ENCODE measurements around the gene SRCAP.
"Not testable (repeated sequence)": the region's sequence is repeated elsewhere in the genome, so short reads cannot be mapped to it uniquely, and the experiment has no call there.

SRCAP gene

DNA sequence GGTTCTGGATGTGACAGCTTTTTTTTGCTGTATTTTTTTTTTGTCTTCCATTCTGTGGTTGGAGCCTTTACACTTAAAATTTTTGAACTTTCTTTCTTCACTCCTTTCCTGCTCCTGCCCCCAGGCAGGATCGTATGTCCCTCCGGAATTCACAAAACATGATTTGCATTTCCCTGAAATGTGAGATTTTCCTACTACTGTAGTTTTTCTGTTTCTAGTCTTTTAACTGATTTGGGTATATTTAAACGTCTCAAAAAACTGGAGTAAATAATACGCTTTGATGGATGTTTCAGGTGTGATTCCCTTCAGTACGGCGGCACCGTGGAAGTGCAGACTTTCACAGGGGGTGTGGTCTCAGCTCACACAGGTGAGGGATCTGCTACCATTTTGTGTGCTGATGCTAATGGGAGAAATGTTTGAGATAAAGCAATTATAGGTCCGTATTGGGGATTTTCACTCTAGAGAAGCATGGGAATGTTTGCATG lies 686 bp downstream of the SRCAP start:
- DNase-seq: no peak

DNA sequence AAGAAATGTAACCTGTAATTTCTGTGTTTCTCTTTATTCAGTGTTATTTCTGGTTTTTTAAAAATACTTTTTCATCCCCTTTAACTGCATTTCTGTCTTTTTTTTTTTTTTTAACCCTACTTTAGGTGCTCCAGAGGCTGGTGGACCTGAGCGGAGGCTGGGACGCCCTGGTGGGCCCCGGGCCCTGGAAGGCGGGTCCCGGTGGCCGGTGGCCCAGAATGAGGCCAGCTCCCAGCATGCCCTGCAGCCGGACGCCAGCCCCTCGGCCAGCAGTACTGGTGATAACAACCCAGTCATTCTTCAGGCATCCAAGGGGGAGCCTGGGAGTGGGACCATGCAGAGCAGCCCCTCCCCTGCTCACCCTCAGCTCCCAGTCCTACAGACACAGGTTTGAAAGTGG lies 1.5 kb downstream of the SRCAP start:
- no peak for DNase-seq

DNA sequence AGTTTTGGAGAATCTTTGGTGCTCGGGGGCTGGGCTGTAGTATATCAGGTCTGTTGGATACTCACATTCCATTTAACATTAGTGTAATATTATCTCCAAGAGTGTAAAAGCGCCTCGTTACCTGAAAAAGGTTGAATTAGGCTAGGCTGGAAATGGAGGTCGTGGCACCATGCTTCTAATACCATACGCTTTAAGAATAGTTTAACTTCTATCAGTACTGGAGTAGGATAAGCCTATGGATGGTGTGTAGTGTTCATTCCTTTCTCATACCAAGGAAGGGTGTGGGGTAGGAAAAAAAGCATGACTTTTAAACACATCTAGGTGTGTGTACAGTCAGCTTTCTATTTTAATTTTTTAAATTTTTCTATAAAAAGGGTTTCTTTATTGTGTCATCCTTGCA lies 2.0 kb downstream of the SRCAP start:
- no peak for DNase-seq

DNA sequence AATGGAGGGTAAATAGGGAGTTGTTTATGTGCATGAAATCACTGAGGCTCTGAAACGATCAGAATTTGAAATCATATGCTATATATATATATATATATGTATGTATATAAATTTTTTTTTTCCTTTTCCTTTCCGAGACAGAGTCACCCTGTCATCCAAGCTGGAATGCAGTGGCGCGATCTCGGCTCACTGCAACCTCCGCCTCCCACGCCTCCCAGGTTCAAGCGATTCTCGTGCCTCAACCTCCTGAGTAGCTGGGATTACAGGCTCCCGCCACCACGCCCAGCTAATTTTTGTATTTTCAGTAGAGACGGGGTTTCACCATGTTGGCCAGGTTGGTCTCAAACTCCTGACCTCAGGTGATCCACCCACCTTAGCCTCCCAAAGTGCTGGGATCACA lies 4.1 kb downstream of the SRCAP start:
- not testable (repeated sequence) for DNase-seq

DNA sequence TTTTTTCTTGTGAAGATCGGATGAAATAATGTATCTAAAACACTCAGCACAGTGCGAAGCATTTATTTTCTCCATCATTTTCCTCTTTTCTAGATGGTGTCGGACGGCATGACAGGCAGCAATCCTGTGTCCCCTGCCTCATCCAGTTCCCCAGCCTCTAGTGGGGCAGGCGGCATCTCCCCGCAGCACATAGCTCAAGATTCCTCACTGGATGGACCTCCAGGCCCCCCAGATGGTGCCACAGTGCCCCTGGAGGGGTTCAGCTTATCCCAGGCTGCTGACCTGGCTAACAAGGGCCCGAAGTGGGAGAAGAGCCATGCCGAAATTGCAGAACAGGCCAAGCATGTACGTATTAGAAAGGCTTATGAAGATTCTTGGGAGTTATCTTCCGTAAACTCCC lies 5.0 kb downstream of the SRCAP start:
- DNase-seq: no peak

DNA sequence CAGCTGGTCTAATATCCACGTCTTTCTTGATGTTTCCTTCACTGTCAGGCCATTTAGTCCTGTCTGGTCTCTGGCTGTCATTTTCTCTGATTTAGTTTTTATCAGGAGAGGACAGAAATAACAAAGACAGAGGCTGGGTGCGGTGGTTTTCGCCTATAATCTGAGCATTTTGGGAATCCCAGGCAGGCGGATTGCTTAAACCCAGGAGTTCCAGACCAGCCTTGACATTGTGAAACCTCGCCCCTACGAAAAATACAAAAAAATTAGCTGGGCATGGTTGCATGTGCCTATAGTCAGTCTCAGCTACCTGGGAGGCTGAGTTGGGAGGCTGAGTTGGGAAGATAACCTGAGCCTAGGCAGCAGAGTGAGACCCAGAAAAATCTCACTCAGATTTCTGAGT lies 7.1 kb downstream of the SRCAP start:
- DNase-seq: no peak

DNA sequence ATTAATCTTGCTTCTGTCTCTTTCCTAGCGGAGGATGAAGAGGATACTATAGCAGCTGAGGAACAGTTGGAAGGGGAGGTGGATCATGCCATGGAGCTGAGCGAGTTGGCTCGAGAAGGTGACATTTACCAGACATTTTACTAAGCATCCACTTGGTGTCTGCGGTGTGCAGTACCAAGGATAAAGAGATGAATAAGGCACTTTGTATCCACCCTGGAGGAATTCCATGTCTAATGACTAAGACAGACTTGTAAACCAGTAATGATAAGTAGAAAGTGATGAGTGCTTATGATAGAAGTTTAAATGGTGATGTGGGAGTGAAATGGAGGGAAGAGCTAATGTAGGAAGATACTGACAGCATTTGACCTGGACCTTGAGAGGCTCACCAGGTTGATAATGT lies 12.0 kb downstream of the SRCAP start:
- no peak for DNase-seq

DNA sequence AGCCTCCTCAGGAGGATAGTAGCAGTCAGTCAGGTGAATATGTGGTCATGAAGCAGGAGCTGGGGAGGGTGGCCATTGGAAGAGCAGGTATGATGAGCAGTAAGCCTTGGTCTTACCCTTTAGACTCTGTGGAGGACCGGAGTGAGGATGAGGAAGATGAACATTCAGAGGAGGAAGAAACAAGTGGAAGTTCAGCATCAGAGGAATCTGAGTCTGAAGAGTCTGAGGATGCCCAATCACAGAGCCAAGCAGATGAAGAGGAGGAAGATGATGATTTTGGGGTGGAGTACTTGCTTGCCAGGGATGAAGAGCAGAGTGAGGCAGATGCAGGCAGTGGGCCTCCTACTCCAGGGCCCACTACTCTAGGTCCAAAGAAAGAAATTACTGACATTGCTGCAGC lies 12.7 kb downstream of the SRCAP start:
- no peak for DNase-seq

DNA sequence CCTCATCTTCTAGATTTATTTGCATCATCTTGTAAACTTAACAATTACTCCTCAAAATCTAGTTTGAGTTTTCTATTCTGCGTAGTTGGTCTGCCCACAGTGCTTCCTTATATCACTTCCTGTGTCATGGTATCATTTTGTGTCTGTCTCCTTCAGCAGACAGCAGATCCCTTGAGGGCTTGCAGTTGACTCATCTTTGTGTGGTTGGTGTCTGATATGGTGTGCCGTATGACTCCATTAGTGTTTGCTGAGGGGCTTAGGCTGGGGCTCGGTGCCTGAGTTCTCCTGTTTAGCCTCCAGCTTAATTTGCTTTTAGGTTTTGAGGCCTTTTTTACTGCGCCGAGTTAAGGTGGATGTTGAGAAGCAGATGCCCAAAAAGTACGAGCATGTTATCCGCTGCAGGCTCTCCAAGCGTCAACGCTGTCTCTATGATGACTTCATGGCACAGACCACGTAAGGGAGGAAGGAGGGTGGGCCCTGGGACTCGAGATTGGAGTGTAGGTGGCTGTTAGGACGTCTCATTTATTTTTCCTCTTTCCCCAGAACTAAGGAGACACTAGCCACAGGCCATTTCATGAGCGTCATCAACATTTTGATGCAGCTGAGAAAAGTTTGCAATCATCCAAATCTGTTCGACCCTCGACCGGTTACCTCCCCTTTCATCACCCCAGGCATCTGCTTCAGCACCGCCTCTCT lies 16.9 kb downstream of the SRCAP start:
- no peak for DNase-seq

DNA sequence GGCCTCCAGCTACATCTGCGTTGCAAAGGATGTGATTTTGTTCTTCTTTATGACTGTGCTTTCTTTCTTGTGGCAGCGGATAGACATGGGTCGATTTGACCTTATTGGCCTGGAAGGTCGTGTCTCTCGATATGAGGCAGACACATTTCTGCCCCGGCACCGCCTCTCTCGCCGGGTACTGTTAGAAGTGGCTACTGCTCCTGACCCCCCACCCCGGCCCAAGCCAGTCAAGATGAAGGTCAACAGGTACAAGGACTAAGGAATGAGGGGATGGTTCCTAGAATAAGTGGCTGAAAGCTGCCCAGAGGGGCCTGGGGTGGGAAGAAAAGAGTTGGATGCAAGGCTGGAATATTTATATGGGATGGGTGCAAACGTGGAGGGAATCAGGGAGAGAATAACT lies 21.1 kb downstream of the SRCAP start:
- DNase-seq: no peak

DNA sequence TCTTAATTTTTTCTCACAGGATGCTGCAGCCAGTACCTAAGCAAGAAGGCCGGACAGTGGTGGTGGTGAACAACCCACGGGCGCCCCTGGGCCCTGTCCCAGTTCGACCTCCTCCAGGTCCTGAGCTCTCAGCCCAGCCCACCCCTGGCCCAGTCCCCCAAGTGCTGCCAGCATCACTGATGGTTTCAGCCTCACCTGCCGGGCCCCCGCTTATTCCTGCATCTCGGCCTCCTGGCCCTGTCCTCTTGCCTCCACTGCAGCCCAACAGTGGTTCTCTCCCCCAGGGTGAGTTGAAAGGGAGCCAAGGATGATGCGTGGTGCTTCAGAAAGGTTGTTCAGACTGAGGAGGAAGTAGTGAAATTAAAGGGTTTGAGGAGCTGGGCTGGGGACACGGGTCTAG lies 21.7 kb downstream of the SRCAP start:
- DNase-seq: no peak

DNA sequence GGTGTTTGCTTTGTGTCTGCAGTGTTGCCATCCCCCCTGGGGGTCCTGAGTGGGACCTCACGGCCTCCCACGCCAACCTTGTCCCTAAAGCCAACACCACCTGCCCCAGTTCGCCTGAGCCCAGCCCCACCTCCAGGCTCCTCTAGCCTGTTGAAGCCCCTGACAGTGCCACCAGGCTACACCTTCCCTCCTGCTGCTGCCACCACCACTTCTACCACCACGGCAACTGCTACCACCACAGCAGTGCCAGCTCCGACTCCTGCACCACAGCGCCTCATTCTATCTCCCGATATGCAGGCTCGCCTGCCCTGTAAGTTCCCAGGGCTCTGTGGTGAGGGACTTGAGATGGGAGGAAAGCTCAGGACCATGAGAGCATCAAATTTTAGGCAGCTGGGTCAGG lies 22.2 kb downstream of the SRCAP start:
- no peak for DNase-seq

DNA sequence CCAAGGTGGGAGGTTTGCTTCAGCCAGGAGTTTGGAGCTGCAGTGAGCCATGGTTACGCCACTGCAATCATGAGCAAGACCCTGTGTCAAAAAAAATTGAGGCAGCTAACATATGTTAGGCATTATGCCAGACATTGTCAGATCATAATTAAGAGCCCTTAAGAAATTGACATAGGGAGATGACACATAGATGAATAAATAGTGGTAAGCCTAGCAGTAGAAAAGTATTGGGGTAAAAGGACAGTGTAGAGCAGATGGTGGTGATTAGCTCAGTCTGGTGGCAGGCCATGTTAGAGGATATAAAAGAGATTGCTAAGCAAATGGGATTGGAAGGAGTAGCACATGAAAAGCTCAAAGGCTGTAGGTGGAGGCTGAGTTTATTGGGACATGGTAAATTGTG lies 22.6 kb downstream of the SRCAP start:
- no peak for DNase-seq

DNA sequence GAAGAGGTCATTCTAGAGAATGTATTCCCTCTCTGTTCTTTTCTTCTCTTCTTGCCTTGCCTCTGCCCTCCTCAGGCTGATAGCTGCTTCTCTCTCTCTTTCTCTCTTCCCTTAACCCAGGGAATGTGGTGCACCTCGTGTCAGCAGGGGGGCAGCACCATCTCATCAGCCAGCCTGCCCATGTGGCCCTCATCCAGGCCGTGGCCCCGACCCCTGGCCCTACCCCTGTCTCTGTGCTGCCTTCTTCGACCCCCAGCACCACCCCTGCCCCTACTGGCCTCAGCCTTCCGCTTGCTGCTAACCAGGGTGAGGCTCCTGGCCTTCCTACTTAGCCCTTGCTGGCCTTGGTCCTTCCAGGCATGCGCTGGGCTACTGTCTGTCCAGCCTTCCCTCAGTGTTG lies 23.5 kb downstream of the SRCAP start:
- no peak for DNase-seq

DNA sequence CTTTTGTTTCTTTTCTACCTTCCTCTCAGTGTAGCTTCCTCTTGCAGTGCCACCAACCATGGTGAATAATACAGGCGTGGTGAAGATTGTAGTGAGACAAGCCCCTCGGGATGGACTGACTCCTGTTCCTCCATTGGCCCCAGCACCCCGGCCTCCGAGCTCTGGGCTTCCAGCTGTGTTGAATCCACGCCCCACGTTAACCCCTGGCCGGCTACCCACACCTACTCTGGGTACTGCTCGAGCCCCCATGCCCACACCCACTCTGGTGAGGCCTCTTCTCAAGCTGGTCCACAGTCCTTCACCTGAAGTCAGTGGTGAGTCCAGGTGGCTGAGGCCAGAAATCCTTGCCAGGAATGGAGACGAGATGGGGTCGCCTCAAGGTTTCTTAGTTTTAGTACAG lies 23.9 kb downstream of the SRCAP start:
- DNase-seq: no peak

DNA sequence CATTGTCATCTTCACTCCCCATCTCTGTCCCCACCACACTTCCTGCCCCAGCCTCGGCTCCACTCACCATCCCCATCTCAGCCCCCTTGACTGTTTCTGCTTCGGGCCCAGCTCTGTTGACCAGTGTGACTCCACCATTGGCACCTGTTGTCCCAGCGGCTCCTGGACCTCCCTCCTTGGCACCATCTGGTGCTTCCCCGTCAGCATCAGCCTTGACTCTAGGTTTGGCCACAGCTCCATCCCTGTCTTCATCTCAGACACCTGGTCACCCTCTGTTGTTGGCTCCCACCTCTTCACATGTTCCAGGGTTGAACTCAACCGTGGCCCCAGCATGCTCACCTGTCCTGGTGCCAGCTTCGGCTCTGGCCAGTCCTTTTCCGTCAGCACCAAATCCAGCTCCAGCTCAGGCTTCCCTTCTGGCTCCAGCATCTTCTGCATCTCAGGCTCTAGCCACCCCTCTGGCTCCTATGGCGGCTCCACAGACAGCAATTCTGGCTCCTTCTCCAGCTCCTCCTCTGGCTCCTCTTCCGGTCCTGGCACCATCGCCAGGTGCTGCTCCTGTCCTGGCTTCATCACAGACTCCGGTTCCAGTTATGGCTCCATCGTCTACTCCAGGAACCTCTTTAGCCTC lies 24.9 kb downstream of the SRCAP start:
- DNase-seq: no peak

DNA sequence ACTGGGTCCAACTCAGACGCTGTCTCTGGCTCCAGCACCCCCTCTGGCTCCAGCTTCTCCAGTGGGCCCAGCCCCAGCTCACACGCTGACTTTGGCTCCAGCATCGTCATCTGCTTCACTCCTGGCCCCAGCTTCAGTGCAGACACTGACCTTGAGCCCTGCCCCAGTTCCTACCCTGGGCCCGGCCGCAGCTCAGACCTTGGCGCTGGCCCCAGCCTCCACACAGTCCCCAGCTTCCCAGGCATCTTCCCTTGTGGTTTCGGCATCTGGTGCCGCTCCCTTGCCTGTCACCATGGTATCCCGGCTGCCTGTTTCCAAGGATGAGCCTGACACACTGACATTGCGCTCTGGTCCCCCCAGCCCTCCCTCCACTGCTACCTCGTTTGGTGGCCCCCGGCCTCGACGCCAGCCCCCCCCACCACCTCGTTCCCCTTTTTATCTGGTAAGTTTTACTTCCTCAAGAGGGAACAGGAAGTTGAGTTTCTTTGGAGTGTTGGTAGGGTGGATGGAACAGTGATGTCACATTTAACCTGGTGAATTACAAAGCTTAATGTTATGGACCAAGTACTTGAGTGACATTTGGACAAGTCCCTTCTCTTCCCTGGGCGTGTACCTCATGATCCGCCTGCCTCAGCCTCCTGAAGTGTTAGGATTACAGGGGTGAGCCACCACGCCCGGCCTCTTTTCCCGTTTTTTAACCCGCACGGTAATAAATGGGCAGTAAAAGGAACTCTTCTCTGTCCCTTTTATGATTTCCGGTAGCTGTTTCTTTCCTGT lies 25.9 kb downstream of the SRCAP start:
- DNase-seq: no peak

DNA sequence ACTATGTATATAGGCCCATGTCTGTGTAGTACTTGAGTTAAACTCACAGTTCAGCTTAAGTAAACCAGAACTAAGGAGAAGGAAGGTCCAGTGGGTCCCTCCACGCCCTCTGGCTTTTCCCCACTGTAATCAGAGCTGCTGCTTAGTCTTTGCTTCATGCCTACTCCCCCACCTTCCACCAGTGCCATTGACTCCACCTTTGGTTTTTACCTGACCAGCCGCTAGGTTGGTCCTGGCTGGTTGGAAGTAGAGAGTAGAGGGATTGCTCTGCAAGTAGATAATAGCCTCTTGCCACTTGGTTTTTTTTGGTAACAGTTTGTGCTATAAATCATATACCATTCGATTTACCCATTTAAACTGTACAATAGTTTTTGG lies 26.4 kb downstream of the SRCAP start:
- no peak for DNase-seq

DNA sequence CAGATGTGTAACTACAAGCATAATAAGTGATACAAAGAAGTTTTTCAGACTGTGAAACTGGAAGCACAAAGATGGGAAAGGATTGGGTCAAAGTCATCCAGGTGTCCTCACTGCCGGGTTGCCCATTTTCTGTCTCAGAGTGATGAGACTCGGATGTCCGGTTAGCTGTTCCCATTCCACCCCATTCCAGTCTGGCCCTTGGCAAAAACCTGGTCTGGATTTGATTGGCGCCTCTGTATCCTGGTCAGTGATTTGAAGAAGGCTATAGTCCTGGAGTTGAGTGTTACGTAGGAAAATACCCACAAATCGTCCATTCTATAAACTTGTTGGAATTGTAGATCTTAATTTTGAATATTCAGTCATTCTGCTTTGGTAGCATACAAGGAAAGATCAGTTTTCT lies 29.4 kb downstream of the SRCAP start:
- DNase-seq: no peak

DNA sequence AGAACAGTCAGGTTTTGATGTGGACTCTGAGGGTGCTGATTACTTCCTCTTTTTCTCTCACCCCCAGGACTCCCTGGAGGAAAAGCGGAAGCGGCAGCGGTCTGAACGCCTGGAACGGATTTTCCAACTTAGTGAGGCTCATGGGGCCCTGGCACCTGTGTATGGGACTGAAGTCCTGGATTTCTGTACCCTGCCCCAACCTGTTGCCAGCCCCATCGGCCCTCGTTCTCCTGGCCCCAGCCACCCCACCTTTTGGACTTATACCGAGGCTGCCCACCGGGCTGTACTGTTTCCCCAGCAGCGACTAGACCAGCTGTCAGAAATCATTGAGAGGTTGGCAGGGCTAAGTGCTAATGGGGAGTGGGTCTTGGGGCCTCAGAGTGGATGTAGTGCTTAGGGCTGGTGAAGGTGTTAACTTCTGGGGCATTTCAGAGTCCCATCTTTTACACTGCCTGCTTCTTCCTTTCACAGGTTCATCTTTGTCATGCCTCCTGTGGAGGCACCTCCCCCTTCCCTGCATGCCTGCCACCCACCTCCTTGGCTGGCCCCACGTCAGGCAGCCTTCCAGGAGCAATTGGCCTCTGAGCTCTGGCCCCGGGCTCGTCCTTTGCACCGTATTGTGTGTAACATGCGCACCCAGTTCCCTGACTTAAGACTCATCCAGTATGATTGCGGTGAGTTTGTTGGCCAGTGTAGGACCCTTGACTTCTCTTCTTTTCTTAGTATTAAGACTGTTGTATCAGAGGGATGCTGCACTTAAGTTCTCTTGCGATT lies 30.1 kb downstream of the SRCAP start:
- DNase-seq: no peak

DNA sequence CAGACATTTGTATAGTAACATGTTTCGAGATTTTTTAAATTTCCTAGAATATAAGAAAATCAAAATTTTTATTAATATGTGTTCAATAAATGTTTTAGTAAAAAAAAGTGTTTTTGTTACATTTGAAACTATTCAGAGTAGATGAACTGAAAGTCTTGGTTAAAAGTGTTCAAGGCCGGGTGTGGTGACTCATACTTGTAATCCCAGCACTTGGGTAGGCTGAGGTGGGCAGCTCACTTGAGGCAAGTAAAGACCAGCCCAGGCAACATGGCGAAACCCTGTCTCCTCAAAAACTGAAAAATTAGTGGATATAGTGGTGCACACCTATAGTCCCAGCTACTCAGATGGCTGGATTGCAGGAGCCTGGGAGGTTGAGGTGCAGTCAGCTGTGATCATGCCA lies 32.4 kb downstream of the SRCAP start:
- no peak for DNase-seq

DNA sequence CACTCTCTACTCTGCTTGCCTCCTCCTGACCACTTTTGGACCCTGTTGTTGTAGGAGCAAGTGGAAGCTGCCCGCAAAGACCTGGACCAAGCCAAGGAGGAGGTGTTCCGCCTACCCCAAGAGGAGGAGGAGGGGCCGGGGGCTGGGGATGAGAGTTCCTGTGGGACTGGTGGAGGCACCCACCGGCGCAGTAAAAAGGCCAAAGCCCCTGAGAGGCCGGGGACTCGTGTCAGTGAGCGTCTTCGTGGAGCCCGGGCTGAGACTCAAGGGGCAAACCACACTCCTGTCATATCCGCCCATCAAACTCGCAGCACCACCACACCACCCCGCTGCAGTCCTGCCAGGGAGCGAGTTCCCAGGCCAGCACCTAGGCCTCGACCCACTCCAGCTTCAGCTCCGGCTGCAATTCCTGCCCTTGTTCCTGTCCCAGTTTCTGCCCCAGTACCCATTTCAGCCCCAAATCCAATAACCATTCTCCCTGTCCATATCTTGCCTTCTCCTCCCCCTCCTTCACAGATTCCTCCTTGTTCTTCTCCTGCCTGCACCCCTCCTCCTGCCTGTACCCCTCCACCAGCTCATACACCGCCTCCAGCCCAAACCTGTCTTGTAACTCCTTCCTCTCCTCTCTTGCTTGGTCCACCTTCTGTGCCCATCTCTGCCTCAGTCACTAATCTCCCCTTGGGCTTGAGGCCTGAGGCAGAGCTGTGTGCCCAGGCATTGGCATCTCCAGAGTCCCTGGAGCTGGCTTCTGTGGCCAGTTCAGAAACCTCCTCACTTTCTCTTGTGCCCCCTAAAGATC lies 38.2 kb downstream of the SRCAP start:
- DNase-seq: no peak
